ENCODE results near the gene DBNDD1.

GRCh38 chr16:90050969-90051368, 31.7 kb upstream of the DBNDD1 start:
- no peak for TF ChIP-seq CTCF (IDR thresholded peaks at IDR 0.05)
- TF ChIP-seq POLR2A (IDR thresholded peaks at IDR 0.05; ENCODE audit: low read depth) = no peak
- TF ChIP-seq EP300 (IDR thresholded peaks at IDR 0.05) = no peak
